Peyer's patch (tissue), 4 donors: ENCODE measurements around the gene UVRAG.
"Not testable (repeated sequence)": the region's sequence is repeated elsewhere in the genome, so short reads cannot be mapped to it uniquely, and the experiment has no call there.

Source experiments
- CTCF ChIP-seq, 6 experiments: fragments of 450-650 bp in 4 of 6; fragments of 200-600 bp in 2 of 6; sonication (generic) in 1 of 6; IDR thresholded peaks; one replicate each; pipeline ENCODE4 v1.5.1; 2017 to 2019; ENCODE audit warnings: antibody characterized with exemption in 6 of 6, mild to moderate bottlenecking in 3 of 6, moderate library complexity in 1 of 6
- POLR2A ChIP-seq, 2 donors: fragments of 450-650 bp; IDR thresholded peaks; one replicate each; pipeline ENCODE4 v1.5.1; 2017; ENCODE audit warnings: antibody characterized with exemption in 2 of 2, mild to moderate bottlenecking in 2 of 2, moderate library complexity in 2 of 2

GRCh38 chr11:75877327-75877726 is 62.3 kb downstream of the UVRAG start:
- not testable (repeated sequence) for TF ChIP-seq CTCF, POLR2A (IDR thresholded peaks at IDR 0.05)
